ENCODE data around the gene SORBS1. TPM values are rescaled to one million over a fixed set of nuclear protein-coding genes. Genes with fewer than 3 reads are reported as not detected.

SORBS1 gene
- total and polyA plus RNA-seq, 2 donors (not counting 3 experiments of a cell fraction or from before 2014, with no cell fraction given): 2.0 to 7.9 TPM

- no TSS peak for BruUV-seq (replicated peaks)
- no peak for FAIRE-seq
These were observed 168.4 kb downstream of the SORBS1 start for GRCh38 chr10:95392681-95393164.

More at GRCh38 chr10:95392681-95393164, 168.4 kb downstream of the SORBS1 start:
- Histone ChIP-seq H3K9ac (replicated peaks; ENCODE audit: extremely low read depth, insufficient read depth, low read length) (no peak overlapping the region), H3K79me2 (ENCODE audit: control insufficient read depth, insufficient read depth, low read length) (no peaks in the 10 kb centered on the region), H3K27ac (ENCODE audit: insufficient read depth, low read depth, low read length) (no peak overlapping the region), H3K9me3 (replicated peaks; ENCODE audit: control insufficient read depth, insufficient read depth, low read length) (no peaks in the 10 kb centered on the region), H3K4me2 (ENCODE audit: insufficient read depth, low read length) (no peak overlapping the region), H2AFZ (ENCODE audit: low read depth, low read length) (no peak overlapping the region), H3K4me3 (replicated peaks in 1 of 3; ENCODE audit: insufficient read depth in 1 of 3, low read depth in 1 of 3, low read length in 3 of 3) (no peak overlapping the region), H3K9me1 (replicated peaks; ENCODE audit: control insufficient read depth, extremely low read depth, insufficient read depth, low read length) (no peaks in the 10 kb centered on the region), H3K4me1 (ENCODE audit: control insufficient read depth, extremely low read depth, insufficient read depth, low read length) (peaks cover 4% of the 10 kb centered on the region), H3K36me3 (ENCODE audit: control insufficient read depth in 2 of 2, extremely low read depth in 1 of 2, insufficient read depth in 2 of 2, low read length in 2 of 2) (no peaks in the 10 kb centered on the region), H4K20me1 (replicated peaks; ENCODE audit: control insufficient read depth, extremely low read depth, insufficient read depth, low read length) (no peaks in the 10 kb centered on the region), H3K27me3 (ENCODE audit: control insufficient read depth in 2 of 2, insufficient read depth in 2 of 2, low read length in 2 of 2) (peaks cover 0 to 1% of the 10 kb centered on the region in 2 experiments)
- intact Hi-C loops (cut with micrococcal nuclease): no loop called here
- CTCF ChIA-PET: interaction anchor here (1.0 to 1.1 kb wide), 2 partner anchors 12 to 18 kb away, joined by 5 to 8 read pairs; no protein-coding TSS in a partner anchor
- TF ChIP-seq GATA2 (IDR thresholded peaks at IDR 0.05; ENCODE audit: insufficient read depth, insufficient read length, low read depth, low read length): no peak
- no peak for TF ChIP-seq JUN (IDR thresholded peaks at IDR 0.05; ENCODE audit: borderline replicate concordance, insufficient read depth, insufficient read length, low read depth)
- no peak for TF ChIP-seq CTCF (IDR thresholded peaks at IDR 0.05; ENCODE audit: extremely low read depth in 1 of 2, insufficient read depth in 1 of 2, low read depth in 1 of 2, low read length in 2 of 2)
- no peak for TF ChIP-seq FOS (IDR thresholded peaks at IDR 0.05; ENCODE audit: borderline replicate concordance, insufficient read depth, low read length)
- no peak for TF ChIP-seq POLR2A (IDR thresholded peaks at IDR 0.05; ENCODE audit: low read depth, low read length)
- TF ChIP-seq, protein P1, sequence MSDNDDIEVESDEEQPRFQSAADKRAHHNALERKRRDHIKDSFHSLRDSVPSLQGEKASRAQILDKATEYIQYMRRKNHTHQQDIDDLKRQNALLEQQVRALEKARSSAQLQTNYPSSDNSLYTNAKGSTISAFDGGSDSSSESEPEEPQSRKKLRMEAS (IDR thresholded peaks at IDR 0.05; ENCODE audit: insufficient read depth, insufficient read length): no peak
- no peak for TF ChIP-seq MYC (IDR thresholded peaks at IDR 0.05; ENCODE audit: low read depth, low read length)
- no peak for TF ChIP-seq POLR2AphosphoS5 (IDR thresholded peaks at IDR 0.05; ENCODE audit: insufficient read depth, low read depth, low read length)
- no peak for TF ChIP-seq EZH2 (IDR thresholded peaks at IDR 0.05; ENCODE audit: borderline replicate concordance, low read depth, low read length, severe bottlenecking)
- no peak for DNase-seq (ENCODE audit: low read depth, low spot score)
- dilution Hi-C loops (cut with MboI; ENCODE audit: extremely low pct_ligation_motif_present, low sequenced_read_pairs): no loop called here
- POLR2A ChIA-PET: no interaction called here

Data from endothelial cell of umbilical vein (primary cell).